Measurements from ENCODE around the gene CRISPLD2. TPM values are rescaled to one million over a fixed set of nuclear protein-coding genes. Genes with fewer than 3 reads are reported as not detected.
A peak's percentile ranks its signal among the peaks of the same experiment; 100 is the strongest.

Gene CRISPLD2
- total RNA-seq, 1 donor from 2014 or later = 34.9 TPM

DNA sequence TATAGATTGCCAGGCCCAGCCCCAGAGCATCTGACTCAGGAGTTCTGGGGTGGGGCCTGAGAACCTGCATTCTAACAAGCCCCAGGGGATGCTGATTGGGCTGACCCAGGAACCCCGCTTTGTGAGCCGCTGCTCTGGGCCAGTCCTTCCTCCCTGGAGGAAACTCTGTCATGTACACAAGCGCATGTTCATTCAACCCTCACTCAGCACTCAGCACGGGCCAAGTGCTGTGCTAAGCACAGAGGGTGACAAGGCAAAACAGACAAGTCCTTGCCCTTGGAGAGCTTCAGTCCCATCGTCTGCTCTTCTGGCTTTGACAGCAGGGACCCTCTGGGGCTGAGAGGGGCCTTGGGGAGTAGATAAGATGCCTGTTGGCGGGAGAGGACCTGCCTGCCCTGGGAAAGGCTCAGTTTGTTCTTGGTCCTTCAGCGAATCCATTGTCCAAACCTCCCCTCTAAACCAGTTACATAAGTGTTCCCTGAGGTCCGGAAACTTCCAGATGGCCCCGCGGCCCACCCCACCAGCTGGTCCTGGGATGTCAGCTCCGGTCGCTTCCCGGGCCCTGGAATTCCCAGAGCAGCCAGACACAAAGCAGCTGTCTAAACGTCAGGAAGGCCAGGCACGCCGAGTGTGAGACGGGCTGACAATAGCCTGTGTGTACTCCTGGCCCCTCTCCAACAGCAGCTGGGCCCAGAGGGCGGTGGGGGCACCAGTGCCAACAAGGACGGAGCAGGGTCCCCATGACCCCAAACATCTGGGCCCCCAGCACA, 102.8 kb downstream of the CRISPLD2 start:
- Histone ChIP-seq H3K27ac (peak overlapping the region; percentile 73), H3K9me3 (no peaks in the 10 kb centered on the region), H3K4me1 (no peaks in the 10 kb centered on the region), H3K4me3 (no peak overlapping the region), H3K27me3 (ENCODE audit: low read depth) (peaks cover 5% of the 10 kb centered on the region), H3K36me3 (no peaks in the 10 kb centered on the region)
- intact Hi-C loops (cut with DNase I) = no loop called here
- peak; percentile 64 for DNase-seq
- peak; percentile 66 to 72 for ATAC-seq
- TF ChIP-seq, protein P1, sequence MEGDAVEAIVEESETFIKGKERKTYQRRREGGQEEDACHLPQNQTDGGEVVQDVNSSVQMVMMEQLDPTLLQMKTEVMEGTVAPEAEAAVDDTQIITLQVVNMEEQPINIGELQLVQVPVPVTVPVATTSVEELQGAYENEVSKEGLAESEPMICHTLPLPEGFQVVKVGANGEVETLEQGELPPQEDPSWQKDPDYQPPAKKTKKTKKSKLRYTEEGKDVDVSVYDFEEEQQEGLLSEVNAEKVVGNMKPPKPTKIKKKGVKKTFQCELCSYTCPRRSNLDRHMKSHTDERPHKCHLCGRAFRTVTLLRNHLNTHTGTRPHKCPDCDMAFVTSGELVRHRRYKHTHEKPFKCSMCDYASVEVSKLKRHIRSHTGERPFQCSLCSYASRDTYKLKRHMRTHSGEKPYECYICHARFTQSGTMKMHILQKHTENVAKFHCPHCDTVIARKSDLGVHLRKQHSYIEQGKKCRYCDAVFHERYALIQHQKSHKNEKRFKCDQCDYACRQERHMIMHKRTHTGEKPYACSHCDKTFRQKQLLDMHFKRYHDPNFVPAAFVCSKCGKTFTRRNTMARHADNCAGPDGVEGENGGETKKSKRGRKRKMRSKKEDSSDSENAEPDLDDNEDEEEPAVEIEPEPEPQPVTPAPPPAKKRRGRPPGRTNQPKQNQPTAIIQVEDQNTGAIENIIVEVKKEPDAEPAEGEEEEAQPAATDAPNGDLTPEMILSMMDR (IDR thresholded peaks at IDR 0.05) = no peak

DNA sequence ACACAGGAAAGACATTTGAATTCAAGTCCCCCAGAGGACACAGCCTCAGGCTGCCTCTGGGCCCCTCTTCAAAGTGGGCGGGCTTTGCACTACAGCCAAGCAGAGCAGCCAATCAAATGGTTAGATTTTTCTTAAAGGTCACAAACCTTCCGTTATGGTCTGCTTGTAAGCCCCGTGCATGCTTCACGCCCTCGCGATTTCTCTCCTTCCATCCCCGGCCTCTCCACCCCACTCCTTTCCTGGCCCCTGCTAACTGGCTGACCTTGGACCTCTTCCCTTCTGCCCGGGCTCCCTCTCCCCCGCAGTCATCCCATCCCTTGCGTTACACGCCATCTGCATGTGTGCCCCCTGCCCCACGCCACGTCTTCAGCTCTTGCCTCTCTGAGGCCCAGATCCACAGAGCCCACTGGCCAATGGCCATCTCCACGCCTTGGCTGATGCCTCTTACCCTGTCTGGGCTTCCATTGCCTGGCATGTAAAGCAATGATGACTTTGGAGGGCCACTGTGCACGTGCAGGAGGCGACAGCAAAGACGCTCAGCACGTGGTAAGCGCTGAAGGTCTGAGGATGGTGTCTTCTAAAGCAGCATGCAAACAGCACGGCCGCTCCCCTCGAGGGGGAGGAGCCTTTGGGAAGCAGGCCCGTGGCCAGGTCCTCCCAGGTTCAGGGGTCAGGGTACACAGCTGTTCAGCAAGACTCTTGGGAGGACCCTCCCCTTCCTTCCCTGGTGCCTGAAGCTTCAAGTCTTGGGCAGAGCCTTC, 104.7 kb downstream of the CRISPLD2 start:
- Histone ChIP-seq H3K36me3 (no peaks in the 10 kb centered on the region), H3K9me3 (no peaks in the 10 kb centered on the region), H3K4me1 (peaks cover 7% of the 10 kb centered on the region), H3K4me3 (no peak overlapping the region), H3K27ac (peak overlapping the region; percentile 6), H3K27me3 (ENCODE audit: low read depth) (no peaks in the 10 kb centered on the region)
- intact Hi-C loops (cut with DNase I) = no loop called here
- TF ChIP-seq, protein P1 (IDR thresholded peaks at IDR 0.05) = no peak
- no peak for ATAC-seq
- no peak for DNase-seq

DNA sequence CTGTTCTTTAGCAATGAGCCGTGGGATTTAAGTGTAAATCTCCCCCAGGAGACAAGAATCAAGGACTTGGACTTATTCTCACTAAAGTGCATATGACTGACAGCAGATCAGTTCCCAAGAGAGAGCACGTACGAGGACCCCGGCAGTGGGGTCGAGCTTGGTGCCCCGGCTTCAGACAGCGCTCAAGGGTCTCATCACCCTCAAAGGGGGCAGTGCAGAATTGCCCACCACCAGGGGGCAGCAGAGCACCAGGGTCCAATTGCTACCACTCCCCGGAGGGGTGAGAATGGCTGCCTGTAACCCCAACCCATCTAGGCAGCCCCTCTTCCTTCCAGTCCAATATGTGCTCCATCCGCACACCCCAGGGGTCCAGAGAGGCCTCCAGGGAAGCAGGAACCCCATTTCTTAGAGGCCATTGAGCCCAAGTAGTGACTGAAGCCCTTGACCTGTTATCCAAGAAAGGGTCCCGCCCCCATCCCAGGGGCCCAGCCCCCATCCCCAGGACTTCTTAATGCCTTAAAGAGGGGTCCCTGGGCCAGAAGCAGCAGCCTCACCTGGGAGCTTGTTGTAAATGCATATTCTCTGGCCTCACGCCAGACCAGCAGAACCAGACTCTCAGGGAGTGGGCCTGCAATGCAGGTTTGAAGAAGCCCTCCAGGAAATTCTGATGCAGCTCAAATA, 105.4 kb downstream of the CRISPLD2 start:
- H3K4me1 ChIP-seq = peaks cover 7% of the 10 kb centered on the region
- DNase-seq (peak; percentile 75), ATAC-seq (peak; percentile 56 to 57)
- no peak overlapping the region for H3K27ac ChIP-seq
- intact Hi-C loops (cut with DNase I) = no loop called here
- H3K27me3 ChIP-seq (ENCODE audit: low read depth) = no peaks in the 10 kb centered on the region
- TF ChIP-seq, protein P1 (IDR thresholded peaks at IDR 0.05) = peak; percentile 85
- H3K4me3 ChIP-seq = no peak overlapping the region
- H3K9me3 ChIP-seq = no peaks in the 10 kb centered on the region
- no peaks in the 10 kb centered on the region for H3K36me3 ChIP-seq

DNA sequence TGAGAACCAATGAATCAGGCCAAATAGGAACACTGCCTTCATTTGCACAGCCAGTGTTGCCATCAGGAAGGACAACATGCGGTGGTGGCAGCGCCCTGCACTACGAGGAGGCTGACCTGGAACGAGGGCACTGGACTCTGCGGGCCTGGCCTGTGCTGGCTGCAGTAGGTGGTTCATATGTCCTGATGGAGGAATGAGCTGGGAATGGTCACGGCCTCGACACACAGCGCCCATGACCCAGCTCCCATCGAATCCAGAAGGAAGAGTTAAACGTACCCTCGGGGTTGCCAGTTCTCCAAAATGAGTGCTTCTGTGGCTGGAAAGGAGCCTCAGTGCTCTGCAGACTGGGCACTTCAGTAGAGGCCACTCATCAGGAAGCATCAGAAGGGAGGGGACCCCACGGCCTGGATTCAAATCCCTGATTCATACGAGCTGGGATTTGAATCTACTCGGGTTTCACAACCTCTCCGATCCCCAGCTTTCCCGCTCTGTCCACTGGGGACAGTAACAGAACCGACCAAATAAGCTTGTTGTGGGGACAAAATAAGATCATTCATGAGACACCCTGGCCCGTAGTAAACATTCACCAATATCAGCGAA, 106.1 kb downstream of the CRISPLD2 start:
- DNase-seq (no peak), ATAC-seq (no peak)
- Histone ChIP-seq H3K36me3 (no peaks in the 10 kb centered on the region), H3K4me1 (peaks cover 7% of the 10 kb centered on the region), H3K27ac (no peak overlapping the region), H3K4me3 (no peak overlapping the region), H3K27me3 (ENCODE audit: low read depth) (no peaks in the 10 kb centered on the region), H3K9me3 (no peaks in the 10 kb centered on the region)
- TF ChIP-seq, protein P1 (IDR thresholded peaks at IDR 0.05) = no peak
- intact Hi-C loops (cut with DNase I) = no loop called here

DNA sequence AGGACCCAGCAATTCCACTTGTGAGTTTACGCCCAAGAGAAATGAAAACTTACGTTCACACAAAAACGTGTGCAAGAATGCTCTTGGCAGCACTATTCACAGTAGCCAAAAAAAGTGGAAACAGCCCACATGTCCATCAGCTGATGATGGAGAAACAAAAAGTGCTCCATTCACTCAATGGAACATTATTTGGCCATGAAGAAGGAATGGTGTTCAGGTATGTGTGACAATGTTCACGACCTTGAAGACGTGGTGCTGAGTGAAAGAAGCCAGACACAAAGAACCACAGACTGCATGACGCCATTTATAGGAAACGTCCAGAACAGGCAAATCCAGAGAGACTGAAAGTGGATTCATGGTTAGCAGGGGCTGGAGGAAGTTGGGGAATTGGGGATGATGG, 106.7 kb downstream of the CRISPLD2 start:
- H3K4me1 ChIP-seq = peaks cover 7% of the 10 kb centered on the region
- TF ChIP-seq, protein P1 (IDR thresholded peaks at IDR 0.05) = no peak
- H3K36me3 ChIP-seq = no peaks in the 10 kb centered on the region

More for the DNA sequence above, 106.7 kb downstream of the CRISPLD2 start:
- Histone ChIP-seq H3K27ac (no peak overlapping the region), H3K4me3 (no peak overlapping the region), H3K27me3 (ENCODE audit: low read depth) (no peaks in the 10 kb centered on the region), H3K9me3 (no peaks in the 10 kb centered on the region)
- ATAC-seq (no peak), DNase-seq (no peak)
- intact Hi-C loops (cut with DNase I) = no loop called here
